HUES6 (cell line): ENCODE measurements around the gene UMAD1.

Source experiments
- H3K27ac ChIP-seq: 2 replicates; pipeline ENCODE4 v1.7.0; 2013; ENCODE audit warnings: low read depth, mild to moderate bottlenecking, low read length, inconsistent platforms
- H3K27me3 ChIP-seq: 2 replicates; pipeline ENCODE4 v1.6.1; 2013; ENCODE audit warnings: low read length; ENCODE audit not compliant: control insufficient read depth, insufficient read depth
- H3K36me3 ChIP-seq: 2 replicates; pipeline ENCODE4 v1.6.1; 2013; ENCODE audit warnings: low read length; ENCODE audit not compliant: control insufficient read depth, insufficient read depth
- H3K4me1 ChIP-seq: 2 replicates; pipeline ENCODE4 v1.6.1; 2013; ENCODE audit warnings: low read length; ENCODE audit not compliant: control insufficient read depth, insufficient read depth
- H3K4me3 ChIP-seq: 2 replicates; pipeline ENCODE4 v1.5.1; 2013; ENCODE audit warnings: low read depth, low read length
- H3K9ac ChIP-seq: one replicate; pipeline ENCODE4 v1.6.1; 2013; ENCODE audit warnings: mild to moderate bottlenecking, low read length
- H3K9me3 ChIP-seq: 2 replicates; pipeline ENCODE4 v1.6.1; 2013; ENCODE audit warnings: low read depth, low read length; ENCODE audit not compliant: control insufficient read depth, insufficient read depth

Gene UMAD1

DNA sequence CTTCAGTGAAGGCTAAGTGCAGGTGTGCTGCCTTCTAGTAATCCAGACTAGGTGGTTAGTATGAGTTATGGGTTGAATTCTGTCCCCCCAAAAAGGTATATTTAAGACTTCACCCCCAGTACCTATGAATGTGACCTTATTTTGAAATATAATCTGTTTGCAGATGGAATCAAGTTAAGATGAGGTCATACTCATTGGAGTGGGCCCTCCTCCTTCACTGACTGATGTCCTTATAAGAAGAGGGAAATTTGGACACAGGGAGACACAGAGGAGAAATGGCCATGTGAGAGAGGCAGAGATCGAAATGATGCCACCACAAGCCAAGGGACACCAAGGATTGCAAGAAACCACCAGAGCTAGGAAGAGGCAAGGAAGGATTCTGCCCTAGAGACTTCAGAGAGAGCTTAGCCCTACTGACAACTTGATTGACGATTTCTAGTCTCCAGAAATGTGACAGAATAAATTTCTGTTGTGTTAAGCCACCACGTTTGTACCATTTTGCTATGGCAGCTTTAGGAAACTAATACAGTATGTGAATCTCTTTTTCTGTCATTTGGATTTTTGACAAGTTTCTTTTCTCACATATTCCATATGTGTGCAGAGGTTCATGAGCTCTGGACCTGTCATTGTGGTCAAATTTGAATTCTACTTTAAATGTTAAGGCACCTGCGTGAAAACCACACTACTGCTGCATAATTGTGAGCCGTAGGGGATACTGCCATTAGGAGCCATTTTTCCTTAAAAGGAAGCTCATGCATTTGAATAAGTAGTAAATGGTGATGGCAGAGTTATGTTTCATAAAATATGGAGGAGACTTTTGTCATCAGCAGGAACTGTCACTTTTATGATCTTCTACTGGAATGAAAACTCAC lies 80.4 kb downstream of the UMAD1 start:
- no peak overlapping the region for H3K9ac ChIP-seq
- peaks cover 2% of the 10 kb centered on the region; the same call in 1 of the 2 replicates for H3K9me3 ChIP-seq
- H3K27me3 ChIP-seq: no peaks in the 10 kb centered on the region
- H3K4me1 ChIP-seq: no peaks in the 10 kb centered on the region
- H3K36me3 ChIP-seq: no peaks in the 10 kb centered on the region
- no peak overlapping the region for H3K4me3 ChIP-seq
- no peak overlapping the region for H3K27ac ChIP-seq

DNA sequence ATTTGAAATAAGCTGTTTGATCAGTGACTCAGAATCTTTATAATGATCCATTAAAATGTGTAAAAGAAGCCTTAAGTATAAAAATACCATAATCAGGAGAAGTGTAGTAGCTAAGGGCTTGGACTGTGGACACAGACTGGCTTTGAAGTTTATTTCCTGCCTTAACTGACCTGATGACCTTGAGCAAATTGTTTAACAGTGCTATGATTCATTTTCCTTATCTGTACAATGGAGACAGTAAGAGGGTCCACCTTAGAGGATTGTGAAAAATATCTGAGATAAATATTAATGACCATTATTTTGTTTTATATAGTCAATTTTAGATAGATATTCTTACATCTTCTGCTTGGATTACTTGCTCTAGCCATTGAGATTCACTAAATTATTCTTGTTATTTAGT lies 91.2 kb downstream of the UMAD1 start:
- no peaks in the 10 kb centered on the region for H3K27me3 ChIP-seq
- H3K4me1 ChIP-seq: peaks cover 2% of the 10 kb centered on the region; the same call in 1 of the 2 replicates
- H3K9me3 ChIP-seq: no peaks in the 10 kb centered on the region; the same call in 1 of the 2 replicates
- no peaks in the 10 kb centered on the region for H3K36me3 ChIP-seq
- H3K27ac ChIP-seq: no peak overlapping the region
- no peak overlapping the region for H3K9ac ChIP-seq
- H3K4me3 ChIP-seq: no peak overlapping the region

DNA sequence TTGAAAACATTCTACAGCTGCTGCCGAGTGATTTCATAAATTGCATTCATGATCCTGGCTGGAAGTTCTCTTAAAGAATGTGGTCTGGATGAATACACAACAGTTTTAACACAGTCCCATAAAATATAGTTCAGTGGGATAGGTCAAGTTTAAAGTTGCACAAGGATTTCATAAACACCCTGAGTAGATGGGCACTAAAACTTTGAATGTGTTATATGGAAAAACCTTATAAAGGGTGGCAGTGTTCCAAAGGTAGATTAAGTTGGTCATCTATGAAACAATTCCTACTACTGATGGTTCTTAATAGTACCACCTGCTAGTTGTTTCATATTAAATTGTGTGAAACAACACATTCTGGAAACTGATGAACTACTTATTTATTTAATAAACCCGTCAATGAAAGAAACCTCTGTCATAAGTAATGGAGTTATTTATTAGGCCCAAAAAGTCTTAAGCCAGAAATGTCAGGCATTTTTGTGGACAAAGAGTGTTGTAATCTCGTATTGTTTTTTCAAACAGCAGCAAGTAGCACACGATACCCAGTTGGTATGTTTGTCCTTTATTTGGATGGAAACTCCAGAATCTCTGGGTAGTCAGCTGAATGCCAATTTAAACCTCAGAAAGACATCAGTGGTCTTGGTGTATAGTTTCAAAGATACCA lies 92.2 kb downstream of the UMAD1 start:
- Histone ChIP-seq H3K27ac (no peak overlapping the region), H3K4me3 (no peak overlapping the region), H3K4me1 (peaks cover 4% of the 10 kb centered on the region; the same call in 1 of the 2 replicates), H3K27me3 (no peaks in the 10 kb centered on the region), H3K36me3 (no peaks in the 10 kb centered on the region), H3K9ac (no peak overlapping the region), H3K9me3 (no peaks in the 10 kb centered on the region)

DNA sequence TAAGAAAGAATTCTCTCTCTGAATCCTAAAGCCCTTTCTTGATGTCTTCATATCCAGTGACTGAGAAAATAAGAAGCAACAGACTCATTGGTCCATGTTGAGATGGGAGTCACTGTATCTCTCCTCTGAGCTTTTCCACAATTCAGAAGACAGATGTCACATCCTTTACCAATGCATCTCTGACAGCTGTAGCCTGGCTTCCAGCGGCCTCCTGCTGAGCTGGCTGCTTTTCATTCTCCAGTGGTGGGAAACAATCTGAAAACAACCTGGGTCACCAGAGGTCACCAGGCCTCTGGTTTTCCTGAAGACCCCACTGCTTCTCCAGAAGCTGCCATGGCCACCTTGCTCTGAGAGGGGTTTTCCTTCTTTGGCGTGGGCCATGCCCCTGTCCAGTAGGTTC lies 96.1 kb downstream of the UMAD1 start:
- Histone ChIP-seq H3K36me3 (no peaks in the 10 kb centered on the region), H3K27ac (no peak overlapping the region), H3K9me3 (no peaks in the 10 kb centered on the region), H3K4me3 (no peak overlapping the region), H3K27me3 (no peaks in the 10 kb centered on the region), H3K4me1 (peaks cover 4% of the 10 kb centered on the region; the same call in 1 of the 2 replicates), H3K9ac (no peak overlapping the region)

DNA sequence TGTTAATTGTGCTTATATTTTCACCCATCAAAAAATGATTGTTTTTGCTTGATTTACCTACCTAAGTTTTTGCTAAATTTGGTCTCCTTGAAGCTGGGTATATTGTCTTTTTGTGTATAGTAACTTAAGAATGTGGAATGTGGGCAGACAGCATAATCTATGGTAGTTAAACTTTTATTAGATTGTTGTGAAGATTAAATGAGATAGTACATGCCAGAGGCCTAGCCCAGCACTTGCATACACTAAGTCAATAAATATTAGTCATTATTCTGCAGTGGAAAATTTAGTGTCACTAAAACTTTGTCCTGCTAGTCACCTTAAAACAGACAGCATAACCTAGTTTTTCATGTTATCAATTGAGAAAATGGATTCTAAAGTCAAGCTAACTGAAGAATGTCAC lies 97.1 kb downstream of the UMAD1 start:
- Histone ChIP-seq H3K27me3 (no peaks in the 10 kb centered on the region), H3K36me3 (no peaks in the 10 kb centered on the region), H3K27ac (no peak overlapping the region), H3K9ac (no peak overlapping the region), H3K4me3 (no peak overlapping the region), H3K4me1 (peaks cover 4% of the 10 kb centered on the region; the same call in 1 of the 2 replicates), H3K9me3 (no peaks in the 10 kb centered on the region)

DNA sequence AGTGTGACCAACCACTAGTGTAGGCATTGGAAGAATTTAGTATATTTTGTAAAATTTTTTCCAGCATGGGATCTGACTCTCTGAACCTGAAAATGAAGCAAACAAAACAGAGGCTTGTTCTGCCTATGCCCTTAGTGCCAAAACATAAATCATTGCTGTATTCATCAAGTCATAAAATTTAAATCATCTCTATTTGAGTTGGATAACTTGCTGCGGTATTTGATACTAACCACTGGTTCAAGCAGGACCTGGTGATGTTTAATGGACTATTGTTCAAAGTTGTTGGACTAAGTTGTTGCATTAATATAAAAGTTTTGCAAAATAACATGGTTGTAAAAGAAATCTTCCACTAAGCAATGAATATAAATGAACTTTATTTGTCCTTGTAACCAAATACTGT lies 97.6 kb downstream of the UMAD1 start:
- H3K9ac ChIP-seq: no peak overlapping the region
- H3K36me3 ChIP-seq: no peaks in the 10 kb centered on the region
- H3K27ac ChIP-seq: no peak overlapping the region
- no peak overlapping the region for H3K4me3 ChIP-seq
- H3K4me1 ChIP-seq: peaks cover 4% of the 10 kb centered on the region; the same call in 1 of the 2 replicates
- H3K9me3 ChIP-seq: no peaks in the 10 kb centered on the region
- H3K27me3 ChIP-seq: no peaks in the 10 kb centered on the region

DNA sequence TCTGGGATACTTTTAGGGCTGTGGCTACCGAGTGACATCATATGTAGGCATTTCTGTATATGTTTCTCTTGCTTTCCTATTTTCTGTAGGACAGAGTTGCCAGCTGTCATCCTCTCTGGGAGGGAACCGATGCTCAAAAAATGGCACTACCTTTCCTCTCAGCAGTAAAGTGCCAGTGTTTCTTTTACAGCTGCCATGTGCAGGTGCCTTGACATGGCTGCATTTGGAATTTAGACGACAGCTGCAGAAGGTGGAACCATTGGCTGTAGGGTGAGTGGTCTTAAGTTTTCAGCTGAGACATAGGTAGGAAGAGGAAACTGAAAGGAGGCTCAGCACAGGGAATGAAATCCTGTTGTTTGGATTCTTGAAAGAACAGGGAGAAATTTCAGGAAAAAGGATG lies 98.1 kb downstream of the UMAD1 start:
- no peaks in the 10 kb centered on the region for H3K9me3 ChIP-seq
- peaks cover 4% of the 10 kb centered on the region; the same call in 1 of the 2 replicates for H3K4me1 ChIP-seq
- H3K9ac ChIP-seq: no peak overlapping the region
- no peaks in the 10 kb centered on the region for H3K27me3 ChIP-seq
- no peak overlapping the region for H3K27ac ChIP-seq
- no peaks in the 10 kb centered on the region for H3K36me3 ChIP-seq
- no peak overlapping the region for H3K4me3 ChIP-seq

DNA sequence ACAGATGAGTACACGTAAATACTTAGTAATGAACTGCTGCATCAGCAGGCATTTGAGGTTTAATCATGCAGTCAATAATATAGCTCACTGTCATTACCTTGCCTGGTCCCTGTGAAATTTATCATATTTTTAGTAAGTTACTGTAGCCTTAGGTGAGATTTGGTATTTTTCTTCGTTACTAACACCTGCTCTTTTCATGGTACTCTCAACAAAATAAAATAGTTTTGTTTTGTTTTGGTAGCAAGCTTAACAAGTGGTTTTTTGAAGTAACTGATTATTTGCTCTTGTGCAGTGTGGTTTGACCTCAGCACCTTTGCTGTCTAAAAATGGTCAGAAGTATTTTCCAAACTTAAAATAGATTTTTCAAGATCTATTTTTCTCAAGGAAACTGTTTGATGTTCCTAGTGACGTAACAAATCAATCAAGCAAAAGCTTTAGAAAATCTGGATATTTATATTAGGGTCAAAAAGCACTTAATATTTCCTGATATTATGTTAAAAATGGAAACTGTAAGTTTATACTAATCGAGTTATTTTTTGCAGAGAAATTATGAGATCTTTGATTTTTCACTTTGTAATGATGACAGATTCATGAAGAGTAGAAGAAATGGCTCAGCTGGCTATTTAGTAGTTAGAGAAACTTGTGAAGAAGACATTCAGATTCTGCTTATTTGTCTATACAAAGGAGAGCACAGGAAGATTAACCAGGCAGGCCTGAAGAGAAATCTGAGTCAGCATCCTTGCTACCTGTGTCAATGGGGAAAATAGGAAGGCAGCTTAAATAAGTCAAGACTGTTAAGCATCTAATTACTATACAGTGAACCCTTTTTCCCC lies 98.9 kb downstream of the UMAD1 start:
- Histone ChIP-seq H3K36me3 (no peaks in the 10 kb centered on the region), H3K9me3 (no peaks in the 10 kb centered on the region), H3K27me3 (no peaks in the 10 kb centered on the region), H3K4me3 (no peak overlapping the region), H3K4me1 (peaks cover 4% of the 10 kb centered on the region; the same call in 1 of the 2 replicates), H3K27ac (0 out of 2 replicates have a peak overlapping the region, but pooled peaks have one; percentile 27), H3K9ac (no peak overlapping the region)

DNA sequence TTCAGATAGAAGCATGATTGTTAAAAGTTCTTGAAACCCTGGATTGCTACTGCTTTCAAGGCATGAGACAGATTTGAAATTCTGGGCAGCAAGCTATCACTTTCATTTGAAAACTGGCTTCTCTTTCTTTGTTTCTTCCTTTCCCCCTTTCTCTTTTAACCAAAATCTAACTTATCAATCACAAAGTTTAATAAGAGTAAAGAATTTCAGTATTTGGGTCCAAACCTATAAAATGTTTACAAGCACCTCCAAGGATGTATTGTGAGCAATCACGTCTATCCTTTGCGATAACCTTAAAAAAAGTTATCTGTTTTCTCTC lies 99.4 kb downstream of the UMAD1 start:
- Histone ChIP-seq H3K36me3 (no peaks in the 10 kb centered on the region), H3K4me3 (no peak overlapping the region), H3K27ac (0 out of 2 replicates have a peak overlapping the region, but pooled peaks have one; percentile 27), H3K4me1 (peaks cover 4% of the 10 kb centered on the region; the same call in 1 of the 2 replicates), H3K27me3 (no peaks in the 10 kb centered on the region), H3K9me3 (no peaks in the 10 kb centered on the region), H3K9ac (no peak overlapping the region)

DNA sequence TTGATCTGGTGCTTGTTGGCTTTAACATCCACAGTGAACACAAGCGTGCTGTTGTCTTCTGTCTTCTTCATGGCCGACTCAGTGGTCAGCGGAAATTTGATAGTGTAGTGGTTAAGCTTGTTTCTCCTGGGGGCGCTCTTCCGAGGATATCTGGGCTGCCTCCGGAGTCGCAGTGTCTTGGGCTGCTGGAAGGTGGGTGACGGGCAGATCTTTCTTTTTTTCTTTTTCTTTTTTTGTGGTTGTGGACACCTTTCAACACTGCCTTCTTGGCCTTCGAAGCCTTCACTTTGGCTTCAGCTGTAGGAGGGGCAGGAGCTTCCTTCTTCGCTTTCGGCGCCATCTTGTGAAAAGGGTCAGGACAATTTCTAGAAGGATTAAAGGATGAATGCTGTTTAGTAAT lies 101.7 kb downstream of the UMAD1 start:
- Histone ChIP-seq H3K4me1 (no peaks in the 10 kb centered on the region), H3K9ac (no peak overlapping the region), H3K4me3 (no peak overlapping the region), H3K27me3 (no peaks in the 10 kb centered on the region), H3K36me3 (no peaks in the 10 kb centered on the region), H3K9me3 (no peaks in the 10 kb centered on the region), H3K27ac (no peak overlapping the region)
